ENCODE measurements around the gene CDKAL1. TPM values are rescaled to one million over a fixed set of nuclear protein-coding genes. Genes with fewer than 3 reads are reported as not detected.

The CDKAL1 gene
- total and polyA plus RNA-seq, 2 donors (not counting 3 experiments of a cell fraction or from before 2014, with no cell fraction given): 6.1 to 20.5 TPM

GRCh38 chr6:21084656-21085055, 550.4 kb downstream of the CDKAL1 start:
- Histone ChIP-seq H3K4me3 (replicated peaks in 1 of 3; ENCODE audit: insufficient read depth in 1 of 3, low read depth in 1 of 3, low read length in 3 of 3) (no peak overlapping the region), H3K4me2 (ENCODE audit: insufficient read depth, low read length) (no peak overlapping the region), H3K79me2 (ENCODE audit: control insufficient read depth, insufficient read depth, low read length) (no peaks in the 10 kb centered on the region), H3K9me1 (replicated peaks; ENCODE audit: control insufficient read depth, extremely low read depth, insufficient read depth, low read length) (no peaks in the 10 kb centered on the region), H4K20me1 (replicated peaks; ENCODE audit: control insufficient read depth, extremely low read depth, insufficient read depth, low read length) (no peaks in the 10 kb centered on the region), H3K9ac (replicated peaks; ENCODE audit: extremely low read depth, insufficient read depth, low read length) (no peak overlapping the region), H2AFZ (ENCODE audit: low read depth, low read length) (no peak overlapping the region), H3K36me3 (ENCODE audit: control insufficient read depth in 2 of 2, extremely low read depth in 1 of 2, insufficient read depth in 2 of 2, low read length in 2 of 2) (no peaks in the 10 kb centered on the region), H3K9me3 (replicated peaks; ENCODE audit: control insufficient read depth, insufficient read depth, low read length) (no peaks in the 10 kb centered on the region), H3K27ac (ENCODE audit: insufficient read depth, low read depth, low read length) (no peak overlapping the region), H3K27me3 (ENCODE audit: control insufficient read depth in 2 of 2, insufficient read depth in 2 of 2, low read length in 2 of 2) (no peaks in the 10 kb centered on the region), H3K4me1 (ENCODE audit: control insufficient read depth, extremely low read depth, insufficient read depth, low read length) (no peaks in the 10 kb centered on the region)
- dilution Hi-C loops (cut with MboI; ENCODE audit: extremely low pct_ligation_motif_present, low sequenced_read_pairs): no loop called here
- ChIA-PET CTCF (no interaction called here), POLR2A (no interaction called here)
- intact Hi-C loops (cut with micrococcal nuclease): no loop called here
- TF ChIP-seq POLR2A (IDR thresholded peaks at IDR 0.05; ENCODE audit: low read depth, low read length) (no peak), FOS (IDR thresholded peaks at IDR 0.05; ENCODE audit: borderline replicate concordance, insufficient read depth, low read length) (no peak), EZH2 (IDR thresholded peaks at IDR 0.05; ENCODE audit: borderline replicate concordance, low read depth, low read length, severe bottlenecking) (no peak), JUN (IDR thresholded peaks at IDR 0.05; ENCODE audit: borderline replicate concordance, insufficient read depth, insufficient read length, low read depth) (no peak), MAX (IDR thresholded peaks at IDR 0.05; ENCODE audit: insufficient read depth, insufficient read length) (no peak)
- no TSS peak for BruUV-seq (replicated peaks)
- DNase-seq (ENCODE audit: low read depth, low spot score): no peak
- no peak for FAIRE-seq

- POLR2A ChIA-PET: no interaction called here
These were observed 551.0 kb downstream of the CDKAL1 start for GRCh38 chr6:21085211-21085610.

More at GRCh38 chr6:21085211-21085610, 551.0 kb downstream of the CDKAL1 start:
- Histone ChIP-seq H3K9me1 (replicated peaks; ENCODE audit: control insufficient read depth, extremely low read depth, insufficient read depth, low read length) (no peaks in the 10 kb centered on the region), H3K79me2 (ENCODE audit: control insufficient read depth, insufficient read depth, low read length) (no peaks in the 10 kb centered on the region), H3K4me3 (replicated peaks in 1 of 3; ENCODE audit: insufficient read depth in 1 of 3, low read depth in 1 of 3, low read length in 3 of 3) (no peak overlapping the region), H4K20me1 (replicated peaks; ENCODE audit: control insufficient read depth, extremely low read depth, insufficient read depth, low read length) (no peaks in the 10 kb centered on the region), H3K27me3 (ENCODE audit: control insufficient read depth in 2 of 2, insufficient read depth in 2 of 2, low read length in 2 of 2) (no peaks in the 10 kb centered on the region), H3K9me3 (replicated peaks; ENCODE audit: control insufficient read depth, insufficient read depth, low read length) (no peaks in the 10 kb centered on the region), H3K36me3 (ENCODE audit: control insufficient read depth in 2 of 2, extremely low read depth in 1 of 2, insufficient read depth in 2 of 2, low read length in 2 of 2) (no peaks in the 10 kb centered on the region), H3K4me2 (ENCODE audit: insufficient read depth, low read length) (no peak overlapping the region), H2AFZ (ENCODE audit: low read depth, low read length) (no peak overlapping the region), H3K4me1 (ENCODE audit: control insufficient read depth, extremely low read depth, insufficient read depth, low read length) (no peaks in the 10 kb centered on the region), H3K27ac (ENCODE audit: insufficient read depth, low read depth, low read length) (no peak overlapping the region), H3K9ac (replicated peaks; ENCODE audit: extremely low read depth, insufficient read depth, low read length) (no peak overlapping the region)
- no peak for DNase-seq (ENCODE audit: low read depth, low spot score)
- no TSS peak for BruUV-seq (replicated peaks)
- FAIRE-seq: no peak
- CTCF ChIA-PET: no interaction called here
- intact Hi-C loops (cut with micrococcal nuclease): no loop called here
- TF ChIP-seq POLR2AphosphoS5 (IDR thresholded peaks at IDR 0.05; ENCODE audit: insufficient read depth, low read depth, low read length): no peak
- dilution Hi-C loops (cut with MboI; ENCODE audit: extremely low pct_ligation_motif_present, low sequenced_read_pairs): no loop called here
